IMR-90 (cell line): ENCODE data around the gene OR10H3. TPM values are rescaled to one million over a fixed set of nuclear protein-coding genes. Genes with fewer than 3 reads are reported as not detected.

Source experiments
- ATAC-seq: fragments of 200-7000 bp; cut with Tn5 transposase; 2 replicates; pipeline ENCODE4 v1.9.1; 2020; ENCODE audit warnings: low read depth, mild to moderate bottlenecking, moderate library complexity
- BruUV-seq: library from RNA; stranded (reverse); fragments of 400-500 nt; replicated peaks from 2 replicates; lab custom pipeline; 2021; lab: Mats Ljungman, UMichigan
- CTCF ChIA-PET: fragments of 300-600 bp; formaldehyde crosslinking; extraction: SDS; loops from one replicate; lab custom pipeline; 2021; ENCODE audit warnings: antibody characterized with exemption; lab: Yijun Ruan, JAX
- POLR2A ChIA-PET: fragments of 300-600 bp; sonication (Branson Sonifier 250); formaldehyde crosslinking; loops from one replicate; lab custom pipeline; 2022; ENCODE audit warnings: antibody characterized with exemption; ENCODE audit not compliant: unreplicated experiment; lab: Charles Lee
- DNase-seq: peaks from one replicate; pipeline ENCODE4 v3.0.0; 2013
- H2AFZ ChIP-seq: replicated peaks from 2 replicates; pipeline ENCODE3; 2013; ENCODE audit warnings: low read length, mild to moderate bottlenecking; ENCODE audit not compliant: poor library complexity
- H2AK5ac ChIP-seq: 2 replicates; pipeline ENCODE4 v1.6.1; 2013; ENCODE audit warnings: low read depth, low read length, inconsistent platforms
- H2AK9ac ChIP-seq: replicated peaks from 2 replicates; pipeline ENCODE3; 2013; ENCODE audit warnings: mild to moderate bottlenecking, low read depth, low read length, moderate library complexity; ENCODE audit not compliant: poor library complexity
- H2BK120ac ChIP-seq: 2 replicates; pipeline ENCODE4 v1.6.1; 2013; ENCODE audit warnings: low read depth, low read length, inconsistent platforms
- H2BK15ac ChIP-seq: 3 replicates; pipeline ENCODE4 v1.6.1; 2013; ENCODE audit warnings: low read depth, low read length, inconsistent platforms
- H2BK20ac ChIP-seq: 2 replicates; pipeline ENCODE4 v1.6.1; 2013; ENCODE audit warnings: low read depth, mild to moderate bottlenecking, inconsistent platforms, low read length, moderate library complexity
- H2BK5ac ChIP-seq: 2 replicates; pipeline ENCODE4 v1.6.1; 2013; ENCODE audit warnings: mild to moderate bottlenecking, low read depth, low read length, inconsistent platforms; ENCODE audit not compliant: poor library complexity, severe bottlenecking
- H3K14ac ChIP-seq: replicated peaks from 2 replicates; pipeline ENCODE4 v1.6.1; 2013; ENCODE audit warnings: low read depth, low read length, inconsistent platforms
- H3K18ac ChIP-seq: 2 replicates; pipeline ENCODE4 v1.6.1; 2013; ENCODE audit warnings: low read depth, low read length, control low read depth
- H3K23ac ChIP-seq: 2 replicates; pipeline ENCODE4 v1.6.1; 2013; ENCODE audit warnings: low read depth, low read length, inconsistent platforms
- H3K27ac ChIP-seq: 2 replicates; pipeline ENCODE4 v1.5.1; 2013; ENCODE audit warnings: mild to moderate bottlenecking, control low read depth, low read length; ENCODE audit not compliant: insufficient read depth
- H3K27me3 ChIP-seq: 2 replicates; pipeline ENCODE4 v1.6.1; 2013; ENCODE audit warnings: low read length; ENCODE audit not compliant: control insufficient read depth, insufficient read depth
- H3K36me3 ChIP-seq: 2 replicates; pipeline ENCODE4 v1.6.1; 2013; ENCODE audit warnings: low read length, mixed read lengths; ENCODE audit not compliant: control insufficient read depth, insufficient read depth
- H3K4ac ChIP-seq: 2 replicates; pipeline ENCODE4 v1.6.1; 2013; ENCODE audit warnings: low read depth, low read length, inconsistent platforms
- H3K4me1 ChIP-seq: 2 replicates; pipeline ENCODE4 v1.6.1; 2013; ENCODE audit warnings: low read length, mixed read lengths; ENCODE audit not compliant: control insufficient read depth, insufficient read depth
- H3K4me2 ChIP-seq: 2 replicates; pipeline ENCODE4 v1.6.1; 2013; ENCODE audit warnings: low read depth, mild to moderate bottlenecking, control low read depth, low read length, moderate library complexity
- H3K4me3 ChIP-seq: 2 replicates; pipeline ENCODE4 v1.5.1; 2013; ENCODE audit warnings: low read depth, mild to moderate bottlenecking, control low read depth, low read length, moderate library complexity; ENCODE audit not compliant: insufficient read depth
- H3K56ac ChIP-seq: 2 replicates; pipeline ENCODE4 v1.6.1; 2013; ENCODE audit warnings: low read length, inconsistent platforms; ENCODE audit not compliant: insufficient read depth; ENCODE audit errors: extremely low read depth
- H3K79me1 ChIP-seq, 2 experiments: 2 replicates each; pipeline ENCODE4 v1.6.1; 2013; ENCODE audit warnings: low read length in 2 of 2, inconsistent platforms in 1 of 2, low read depth in 1 of 2
- H3K9ac ChIP-seq: 2 replicates; pipeline ENCODE4 v1.6.1; 2013; ENCODE audit warnings: low read depth, low read length, control low read depth
- H3K9me1 ChIP-seq: 2 replicates; pipeline ENCODE4 v1.6.1; 2013; ENCODE audit warnings: low read length, inconsistent platforms; ENCODE audit not compliant: insufficient read depth
- H3K9me3 ChIP-seq: 2 replicates; pipeline ENCODE4 v1.6.1; 2013; ENCODE audit warnings: low read length; ENCODE audit not compliant: control insufficient read depth, insufficient read depth
- H4K20me1 ChIP-seq: 2 replicates; pipeline ENCODE4 v1.6.1; 2013; ENCODE audit warnings: low read length, inconsistent platforms; ENCODE audit not compliant: insufficient read depth
- H4K5ac ChIP-seq: 2 replicates; pipeline ENCODE4 v1.6.1; 2013; ENCODE audit warnings: mild to moderate bottlenecking, low read depth, low read length, control low read depth
- H4K8ac ChIP-seq, 2 experiments: 2 replicates each; pipeline ENCODE4 v1.6.1; 2013; ENCODE audit warnings: low read depth in 2 of 2, low read length in 2 of 2, control low read depth in 1 of 2, inconsistent platforms in 1 of 2
- H4K91ac ChIP-seq: 2 replicates; pipeline ENCODE4 v1.6.1; 2013; ENCODE audit warnings: low read depth, low read length, inconsistent platforms; ENCODE audit not compliant: insufficient read depth
- BHLHE40 ChIP-seq: fragments of 150-350 bp; IDR thresholded peaks from 2 replicates; pipeline ENCODE4 v1.6.1; 2016; ENCODE audit warnings: mild to moderate bottlenecking, low read depth, low read length
- CEBPB ChIP-seq: IDR thresholded peaks from 2 replicates; pipeline ENCODE4 v1.6.1; 2012; ENCODE audit warnings: low read depth, low read length, improper control_type of control experiment
- RFX5 ChIP-seq: IDR thresholded peaks from 2 replicates; pipeline ENCODE4 v1.8.0; 2012; ENCODE audit warnings: low read depth, mild to moderate bottlenecking, low read length, moderate library complexity
- SMC3 ChIP-seq: fragments of 150-350 bp; IDR thresholded peaks from 2 replicates; pipeline ENCODE4 v1.6.1; 2016; ENCODE audit warnings: low read depth, mild to moderate bottlenecking, antibody characterized with exemption, low read length, moderate library complexity
- WGBS, 2 experiments: methylation state at CpG; one replicate each; pipeline versions ENCODE4 v1.1.5 to v1.1.7; 2013; ENCODE audit warnings: missing lambda C conversion rate in 2 of 2; ENCODE audit not compliant: insufficient read length in 1 of 2; ENCODE audit errors: extremely low coverage in 2 of 2; 5-methylcytosine and 5-hydroxymethylcytosine counted together
- dilution Hi-C: fragments of 300-500 bp; cut with HindIII; formaldehyde crosslinking; loops from one replicate; pipeline ENCODE4 v1.14.3; 2018; ENCODE audit warnings: low sequenced_read_pairs; ENCODE audit not compliant: unreplicated experiment
- in situ Hi-C: fragments of 300-500 bp; cut with MboI; formaldehyde crosslinking; loops from 3 replicates; pipeline ENCODE4 v1.14.3; 2019; ENCODE audit warnings: low sequenced_read_pairs, inconsistent platforms, mixed read lengths
- intact Hi-C: fragments of 100-400 bp; cut with micrococcal nuclease; formaldehyde crosslinking; loops from 2 replicates; pipeline ENCODE4 v1.10.0; 2022
- polyA plus RNA-seq, 3 experiments: library from polyadenylated mRNA; depleted of rRNA; stranded (reverse); fragments of >200 nt; gene quantifications; 2 replicates each; pipeline ENCODE4 v1.2.3, GENCODE V29; 2012; ENCODE audit warnings: low replicate concordance in 1 of 3
- total RNA-seq: library from RNA; depleted of rRNA; stranded (reverse); fragments of >200 nt; gene quantifications from 2 replicates; pipeline ENCODE4 v1.2.3, GENCODE V29; 2012
- TF ChIP-seq, protein P1 (sequence below): fragments of 150-350 bp; IDR thresholded peaks from 2 replicates; pipeline ENCODE4 v1.6.1; 2016; ENCODE audit warnings: low read depth, mild to moderate bottlenecking, low read length, moderate library complexity, borderline replicate concordance
- TF ChIP-seq, protein P2 (sequence below): fragments of 150-350 bp; IDR thresholded peaks from 2 replicates; pipeline ENCODE4 v1.6.1; 2017; ENCODE audit warnings: mild to moderate bottlenecking, antibody characterized with exemption, low read length, low read depth

The OR10H3 gene
- total and polyA plus RNA-seq, 2 of the 4 experiments (the other 2 are of a cell fraction) = not detected

DNA sequence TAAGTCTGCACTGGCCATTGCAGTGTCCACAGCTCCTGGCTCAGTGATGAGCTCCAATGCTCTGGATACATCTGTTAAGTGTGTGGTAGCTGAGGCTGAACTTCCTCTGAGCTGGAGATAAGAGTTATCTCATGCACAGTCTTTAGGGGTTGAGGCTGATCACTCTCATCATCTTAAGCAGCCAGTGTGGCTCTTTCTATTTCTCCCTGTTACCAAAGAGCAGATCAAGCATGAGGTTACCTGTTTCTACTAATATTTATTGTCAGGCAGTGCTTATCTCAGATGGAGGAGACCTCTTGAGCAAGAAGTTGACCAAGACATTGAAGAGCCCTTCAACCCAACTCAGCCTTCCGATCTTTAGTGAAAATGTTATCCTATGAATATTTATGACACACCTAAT, 16.5 kb upstream of the OR10H3 start:
- in situ Hi-C loops = no loop called here
- H2AFZ ChIP-seq = no peak overlapping the region
- no peak overlapping the region for H3K9ac ChIP-seq
- H3K27me3 ChIP-seq = no peaks in the 10 kb centered on the region
- no peaks in the 10 kb centered on the region for H3K36me3 ChIP-seq
- no peak overlapping the region for H3K18ac ChIP-seq
- intact Hi-C loops = no loop called here
- H2AK5ac ChIP-seq = no peak overlapping the region
- dilution Hi-C loops = no loop called here
- H4K8ac ChIP-seq = no peak overlapping the region
- no peak overlapping the region for H2BK120ac ChIP-seq
- no peak overlapping the region for H3K27ac ChIP-seq
- BruUV-seq = no TSS peak
- H3K79me1 ChIP-seq = no peaks in the 10 kb centered on the region
- no peak for ATAC-seq
- TF ChIP-seq BHLHE40 (no peak), SMC3 (no peak), RFX5 (no peak), CEBPB (no peak)
- TF ChIP-seq, protein P1, sequence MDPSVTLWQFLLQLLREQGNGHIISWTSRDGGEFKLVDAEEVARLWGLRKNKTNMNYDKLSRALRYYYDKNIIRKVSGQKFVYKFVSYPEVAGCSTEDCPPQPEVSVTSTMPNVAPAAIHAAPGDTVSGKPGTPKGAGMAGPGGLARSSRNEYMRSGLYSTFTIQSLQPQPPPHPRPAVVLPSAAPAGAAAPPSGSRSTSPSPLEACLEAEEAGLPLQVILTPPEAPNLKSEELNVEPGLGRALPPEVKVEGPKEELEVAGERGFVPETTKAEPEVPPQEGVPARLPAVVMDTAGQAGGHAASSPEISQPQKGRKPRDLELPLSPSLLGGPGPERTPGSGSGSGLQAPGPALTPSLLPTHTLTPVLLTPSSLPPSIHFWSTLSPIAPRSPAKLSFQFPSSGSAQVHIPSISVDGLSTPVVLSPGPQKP = no peak
- TF ChIP-seq, protein P2, sequence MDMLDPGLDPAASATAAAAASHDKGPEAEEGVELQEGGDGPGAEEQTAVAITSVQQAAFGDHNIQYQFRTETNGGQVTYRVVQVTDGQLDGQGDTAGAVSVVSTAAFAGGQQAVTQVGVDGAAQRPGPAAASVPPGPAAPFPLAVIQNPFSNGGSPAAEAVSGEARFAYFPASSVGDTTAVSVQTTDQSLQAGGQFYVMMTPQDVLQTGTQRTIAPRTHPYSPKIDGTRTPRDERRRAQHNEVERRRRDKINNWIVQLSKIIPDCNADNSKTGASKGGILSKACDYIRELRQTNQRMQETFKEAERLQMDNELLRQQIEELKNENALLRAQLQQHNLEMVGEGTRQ = no peak
- no peak overlapping the region for H3K4ac ChIP-seq
- no peak overlapping the region for H2AK9ac ChIP-seq
- no peak overlapping the region for H2BK15ac ChIP-seq
- no peak overlapping the region for H4K91ac ChIP-seq
- H3K4me3 ChIP-seq = no peak overlapping the region
- DNase-seq = no peak
- H4K20me1 ChIP-seq = no peaks in the 10 kb centered on the region
- H3K56ac ChIP-seq = no peak overlapping the region
- POLR2A ChIA-PET = no interaction called here
- H3K4me1 ChIP-seq = no peaks in the 10 kb centered on the region
- no peak overlapping the region for H3K23ac ChIP-seq
- H3K14ac ChIP-seq = no peak overlapping the region
- no peak overlapping the region for H2BK5ac ChIP-seq
- CTCF ChIA-PET = no interaction called here
- WGBS, 2 experiments = no CpG with 5 or more reads among the region's 1 CpG
- no peak overlapping the region for H3K4me2 ChIP-seq
- H2BK20ac ChIP-seq = no peak overlapping the region
- no peaks in the 10 kb centered on the region for H3K9me1 ChIP-seq
- no peak overlapping the region for H4K5ac ChIP-seq
- H3K9me3 ChIP-seq = peaks cover 27% of the 10 kb centered on the region
